Suppressor macrophage (primary cell): Measurements from ENCODE around the gene CDKL2.

Source experiments
- DNase-seq, 4 experiments: peaks; one replicate each; pipeline ENCODE4 v3.0.0-alpha.2; 2020 to 2022

CDKL2 gene

DNA sequence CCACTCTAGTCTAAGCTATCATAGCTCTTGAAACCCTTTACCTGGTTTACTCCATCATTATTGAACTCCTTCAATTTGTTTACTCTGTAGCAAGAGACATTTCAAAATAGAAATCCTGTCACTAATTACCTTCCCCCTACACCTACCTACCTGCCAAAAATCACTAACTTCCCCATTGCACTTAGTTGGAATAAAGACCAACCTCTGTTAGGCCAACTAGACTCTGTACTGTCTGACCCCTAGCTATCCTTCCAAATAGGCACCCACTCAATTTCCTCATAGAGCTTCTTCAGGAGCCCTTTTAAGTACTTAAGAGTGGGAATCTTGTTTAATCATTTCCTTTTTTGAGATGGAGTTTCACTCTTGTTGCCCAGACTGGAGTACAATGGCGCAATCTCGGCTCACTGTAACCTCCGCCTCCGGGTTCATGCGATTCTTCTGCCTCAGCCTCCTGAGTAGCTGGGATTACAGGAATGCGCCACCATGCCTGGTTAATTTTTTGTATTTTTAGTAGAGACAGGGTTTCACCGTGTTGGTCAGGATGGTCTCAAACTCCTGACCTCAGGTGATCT is 8.9 kb upstream of the CDKL2 start:
- peak; percentile 52 to 78 (median 76) for DNase-seq

DNA sequence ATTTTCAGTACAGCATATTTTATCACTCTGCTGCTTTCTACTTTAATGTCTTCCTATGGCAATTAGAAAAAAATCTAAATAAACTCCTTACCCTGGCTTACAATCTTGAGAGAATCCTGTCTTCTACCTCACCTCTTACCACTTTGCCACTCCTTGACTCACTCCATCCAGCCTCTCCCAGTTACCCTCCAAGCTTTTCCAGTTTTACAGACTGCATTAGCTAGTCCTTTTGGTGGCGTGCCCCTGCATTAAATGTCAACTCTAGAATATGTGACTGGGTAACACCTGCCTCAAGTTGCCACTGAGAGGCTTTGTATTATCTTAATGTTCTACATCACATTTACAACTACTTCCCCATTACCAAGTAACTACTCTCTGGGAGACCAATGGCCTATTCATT is 7.5 kb upstream of the CDKL2 start:
- DNase-seq: no peak

DNA sequence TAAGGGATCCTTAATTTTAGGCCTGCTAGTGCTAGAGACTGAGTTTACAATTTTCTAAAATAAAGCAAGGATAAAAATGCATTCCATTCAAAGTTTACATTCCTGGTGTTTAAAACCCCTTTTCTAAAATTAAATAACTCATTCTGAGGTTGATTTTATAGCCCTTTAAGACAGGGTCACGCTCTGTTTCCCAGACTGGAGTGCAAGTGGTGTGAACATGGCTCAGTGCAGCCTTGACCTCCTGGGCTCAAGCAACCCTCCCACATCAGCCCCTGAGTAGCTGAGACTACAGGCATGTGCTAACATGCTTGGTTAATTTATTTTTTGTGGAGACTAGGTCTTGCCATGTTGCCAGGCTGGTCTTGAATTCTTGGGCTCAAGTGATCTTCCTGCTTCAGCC is 6.8 kb upstream of the CDKL2 start:
- DNase-seq: no peak

DNA sequence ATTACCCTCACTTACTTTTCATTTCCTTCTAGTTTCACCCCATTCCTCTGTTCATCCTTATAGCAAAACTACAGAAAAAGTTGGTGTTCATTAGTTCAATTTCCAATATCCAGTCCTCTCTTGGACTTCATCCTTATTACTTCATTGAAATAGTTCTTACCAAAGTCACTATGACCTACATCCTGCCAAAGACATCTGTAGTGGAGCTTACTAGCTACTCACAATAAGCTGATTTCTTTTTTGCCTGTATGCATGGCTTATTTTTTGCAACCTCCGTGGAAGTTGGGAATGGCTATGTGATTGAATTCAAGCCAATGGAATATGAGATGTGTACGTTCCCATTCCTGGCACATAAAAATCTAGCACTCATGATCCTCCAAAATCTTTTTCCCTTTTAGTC is 4.6 kb upstream of the CDKL2 start:
- DNase-seq: no peak

DNA sequence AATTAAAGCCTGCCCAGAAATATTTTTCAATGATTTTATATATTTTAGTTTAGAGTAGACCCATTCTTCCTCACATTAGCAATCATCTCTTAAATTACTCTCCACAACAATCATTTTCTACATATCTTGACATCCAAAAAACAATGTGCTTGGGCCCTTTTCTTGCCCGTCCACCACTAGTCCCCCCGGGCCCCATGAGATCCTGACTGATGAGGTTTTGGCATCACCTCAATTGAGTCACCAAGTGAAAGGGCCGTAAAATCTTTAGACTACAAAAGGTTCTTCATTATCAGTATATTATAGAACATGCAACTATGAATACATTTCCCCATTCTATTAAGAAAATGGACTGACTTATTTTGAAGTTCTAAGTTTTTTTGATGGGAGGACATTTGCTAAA is 4.0 kb upstream of the CDKL2 start:
- DNase-seq: no peak

DNA sequence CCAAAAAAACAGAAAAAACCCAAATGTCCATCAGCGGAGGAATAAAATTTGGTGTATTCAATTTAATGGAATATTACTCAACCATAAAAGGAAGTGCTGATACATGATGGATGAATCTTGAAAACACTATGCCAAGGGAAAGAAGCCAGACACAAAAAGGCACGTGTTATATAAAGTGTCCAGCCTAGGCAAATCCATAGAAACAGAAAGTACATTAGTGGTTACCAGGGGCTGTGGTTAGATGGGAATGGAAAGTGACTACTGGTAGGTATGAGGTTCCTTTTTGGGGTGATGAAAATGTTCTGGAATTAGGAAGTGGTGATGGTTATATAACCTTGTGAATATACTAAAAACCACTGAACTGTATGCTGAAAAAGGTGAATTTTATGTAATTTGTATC is 3.5 kb upstream of the CDKL2 start:
- peak in 3 of 4 experiments; percentile 4 to 39 (median 21) for DNase-seq

DNA sequence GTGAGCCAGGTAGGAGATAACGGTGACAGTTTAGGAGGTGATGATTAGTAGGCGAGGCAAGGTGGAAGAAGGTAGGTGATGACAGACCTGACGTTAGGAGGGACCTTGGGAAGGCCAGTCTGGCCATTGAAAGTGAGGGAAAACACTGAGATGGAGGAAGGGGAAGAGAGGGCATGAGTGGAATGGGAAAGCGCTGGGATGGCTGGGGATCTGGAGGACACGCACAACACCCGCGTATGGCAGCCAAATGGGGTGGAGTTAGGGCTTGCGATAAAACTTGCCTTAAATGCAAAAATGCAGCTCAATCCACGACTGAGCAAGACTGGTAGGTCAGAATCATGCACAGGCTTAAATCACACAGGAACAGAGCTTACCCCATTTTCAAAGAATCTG is 605 bp upstream of the CDKL2 start:
- no peak for DNase-seq

DNA sequence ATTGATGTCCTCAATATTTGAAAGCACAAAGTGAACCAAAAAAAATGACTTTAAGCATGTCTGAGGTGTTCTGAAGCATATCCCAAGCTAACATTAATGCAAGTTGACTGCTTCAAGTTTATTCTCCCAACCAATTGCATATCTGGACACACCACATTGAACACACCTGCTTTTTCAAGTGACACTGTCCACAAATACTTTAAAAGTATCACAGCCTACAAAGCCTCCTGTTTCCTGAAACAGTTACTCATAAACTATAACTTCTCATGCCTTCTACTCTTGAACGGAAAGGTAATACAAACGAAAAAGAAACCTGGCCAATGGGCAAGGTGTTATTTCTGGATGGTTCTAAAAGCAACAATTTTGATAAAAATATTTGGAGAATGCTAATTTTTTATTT is 1.1 kb downstream of the CDKL2 start:
- no peak for DNase-seq

DNA sequence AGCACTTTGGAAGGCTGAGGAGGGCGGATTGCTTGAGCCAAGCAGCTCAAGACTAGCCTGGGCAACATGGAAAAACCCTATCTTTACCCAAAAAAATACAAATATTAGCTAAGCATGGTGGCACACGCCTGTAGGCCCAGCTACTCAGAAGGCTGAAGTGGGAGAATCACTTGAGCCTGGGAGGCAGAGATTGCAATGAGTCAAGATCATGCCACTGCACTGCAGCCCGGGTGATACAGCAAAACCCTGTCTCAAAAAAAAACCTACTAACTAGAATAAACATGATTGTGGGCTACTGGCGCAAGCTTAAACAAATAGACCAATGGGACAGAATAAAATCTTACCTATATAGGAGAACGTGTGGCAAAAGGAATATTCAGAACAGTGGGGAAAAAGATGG is 7.3 kb downstream of the CDKL2 start:
- DNase-seq: peak; percentile 19 to 54 (median 42)

DNA sequence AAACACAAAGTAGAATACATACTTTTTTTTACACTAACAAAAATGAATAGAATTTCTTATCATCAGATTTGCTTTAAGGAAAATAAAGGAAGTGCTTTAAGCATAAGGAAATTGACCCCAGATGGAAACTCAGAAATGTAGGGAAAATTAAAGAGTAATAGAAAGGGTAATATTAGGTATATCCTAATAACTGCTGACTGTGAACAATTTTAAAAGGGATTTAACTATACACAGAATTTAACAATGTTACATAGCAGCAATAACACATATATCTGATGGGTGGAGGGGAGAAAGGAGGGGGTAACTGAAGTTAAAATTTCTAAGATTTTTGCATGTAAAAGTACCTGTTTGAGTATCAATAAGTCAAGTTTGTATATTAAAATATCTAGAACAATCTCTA is 8.6 kb downstream of the CDKL2 start:
- no peak for DNase-seq

DNA sequence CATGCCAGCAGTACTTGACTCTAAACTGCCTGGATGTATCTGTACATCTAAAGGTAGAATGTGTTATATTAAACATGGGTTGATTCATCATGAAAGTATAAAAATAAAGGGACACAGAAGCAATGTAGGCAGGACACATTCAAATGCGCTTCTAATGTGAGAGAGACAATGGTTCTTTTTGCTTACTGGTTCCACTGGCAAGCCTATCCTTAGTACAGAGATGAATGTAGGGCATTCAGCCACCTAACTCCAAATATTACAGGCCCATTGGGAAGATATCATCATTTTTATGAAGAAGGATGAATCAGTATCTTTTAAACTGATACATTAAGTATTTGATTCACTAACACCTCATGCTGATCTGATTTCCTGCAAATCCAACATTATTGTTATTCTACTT is 18.0 kb downstream of the CDKL2 start:
- no peak for DNase-seq

DNA sequence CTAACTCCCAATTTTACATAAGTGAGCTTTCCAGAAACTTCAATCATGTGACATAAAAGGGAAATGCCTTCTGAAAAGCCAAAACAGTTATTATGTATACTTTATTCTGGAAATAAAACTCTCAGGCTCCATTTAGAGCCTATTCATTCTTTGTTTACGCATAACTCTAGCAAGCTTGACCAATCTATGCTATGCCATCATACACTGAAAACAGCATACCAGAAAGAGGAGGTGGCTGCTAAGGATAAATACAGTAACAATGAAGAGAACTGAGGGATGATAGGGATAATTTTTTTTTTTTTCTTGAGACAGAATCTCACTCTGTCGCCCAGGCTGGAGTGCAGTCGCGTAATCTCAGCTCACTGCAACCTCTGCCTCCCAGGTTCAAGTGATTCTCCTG is 24.4 kb downstream of the CDKL2 start:
- DNase-seq: no peak

DNA sequence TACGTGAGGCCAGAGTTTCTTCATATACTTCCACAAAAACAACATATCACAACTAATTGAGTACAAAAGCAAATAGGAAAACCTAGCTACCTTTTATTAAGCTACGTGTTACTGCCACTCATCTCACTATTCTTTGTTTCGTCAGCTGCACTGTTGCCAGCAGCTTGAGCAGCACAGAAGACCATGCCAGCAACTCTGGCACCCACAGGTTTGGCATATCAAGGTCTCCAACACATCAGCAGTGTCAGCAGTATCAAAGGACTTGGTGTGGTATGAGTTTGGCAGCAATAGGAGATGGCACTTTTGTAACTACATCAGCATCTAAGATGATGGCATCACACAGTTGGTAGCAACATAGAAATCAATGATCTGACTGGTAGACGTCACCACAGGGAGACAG is 30.7 kb downstream of the CDKL2 start:
- DNase-seq: no peak

DNA sequence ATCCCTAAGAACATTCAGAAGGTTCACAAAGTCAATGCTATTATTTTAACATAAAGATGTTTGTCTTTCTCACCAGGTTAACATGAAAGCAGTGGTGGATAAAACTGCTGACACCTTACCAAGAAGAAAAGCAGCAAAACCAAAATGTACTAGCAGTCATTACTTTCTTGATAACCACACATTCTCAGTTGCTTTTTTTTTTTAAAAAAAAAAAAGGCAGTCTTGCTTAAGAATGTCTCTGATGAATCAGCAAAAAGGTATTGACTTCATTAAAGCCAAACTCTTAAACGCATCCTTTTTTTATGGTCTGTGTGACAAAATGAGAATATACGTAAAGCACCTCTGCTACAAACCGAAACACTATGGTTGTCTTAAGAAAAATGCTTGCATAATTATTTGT is 31.9 kb downstream of the CDKL2 start:
- DNase-seq: peak in 2 of 4 experiments; percentile 34 to 39

DNA sequence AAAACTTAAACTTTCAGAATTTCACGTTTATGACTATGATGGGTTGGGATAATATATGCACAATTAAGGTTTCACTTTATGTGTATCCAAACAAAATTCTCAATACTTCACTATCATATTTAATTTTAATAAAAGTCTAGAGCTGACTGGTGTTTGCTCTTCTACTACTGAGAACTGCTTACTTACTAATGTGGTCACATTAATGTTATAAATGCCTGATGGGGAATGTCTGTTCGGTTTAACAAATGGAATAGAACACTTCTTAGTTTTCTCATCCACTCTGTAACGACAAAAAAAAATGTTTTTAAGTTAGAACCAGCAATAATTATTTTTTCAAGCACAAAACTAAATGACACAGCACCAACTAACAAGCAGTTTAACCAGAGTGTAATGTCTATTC is 34.3 kb downstream of the CDKL2 start:
- no peak for DNase-seq

DNA sequence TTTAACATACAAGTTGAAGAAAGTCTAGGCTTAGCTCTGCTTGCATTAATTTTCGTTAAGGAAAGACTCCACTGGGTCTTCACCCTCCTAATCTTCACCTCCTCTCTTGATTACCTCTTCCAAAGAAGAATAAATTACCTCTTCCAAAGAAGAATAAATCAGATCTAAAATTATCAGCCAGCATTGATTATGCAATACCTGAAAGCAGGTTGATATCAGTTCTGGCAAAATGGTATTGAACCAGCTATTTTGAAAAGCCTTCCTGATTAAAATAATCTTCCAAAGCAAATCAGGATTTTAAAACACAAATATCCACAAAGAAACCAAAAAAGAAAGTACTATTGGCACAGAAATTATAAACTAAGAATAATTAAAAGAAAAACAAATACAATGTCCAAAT is 36.9 kb downstream of the CDKL2 start:
- no peak for DNase-seq

DNA sequence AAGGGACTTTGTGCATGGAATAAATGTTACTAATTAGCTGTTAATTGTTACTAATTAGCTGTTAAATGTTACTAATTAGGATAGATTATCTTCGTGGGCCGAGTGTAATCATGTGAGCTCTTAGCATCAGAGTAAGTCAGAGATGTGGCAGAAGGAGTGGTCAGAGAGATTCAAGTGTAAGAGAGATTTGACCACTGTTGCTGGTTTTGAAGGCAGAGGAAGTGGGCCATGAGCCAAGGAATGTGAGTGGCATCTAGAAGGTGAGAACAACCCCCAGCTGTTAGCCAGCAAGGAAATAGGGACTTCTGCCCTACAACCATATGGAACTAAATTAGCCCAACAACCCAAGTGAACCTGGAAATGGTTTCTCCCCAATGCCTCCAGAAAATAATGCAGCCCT is 46.3 kb downstream of the CDKL2 start:
- DNase-seq: no peak

DNA sequence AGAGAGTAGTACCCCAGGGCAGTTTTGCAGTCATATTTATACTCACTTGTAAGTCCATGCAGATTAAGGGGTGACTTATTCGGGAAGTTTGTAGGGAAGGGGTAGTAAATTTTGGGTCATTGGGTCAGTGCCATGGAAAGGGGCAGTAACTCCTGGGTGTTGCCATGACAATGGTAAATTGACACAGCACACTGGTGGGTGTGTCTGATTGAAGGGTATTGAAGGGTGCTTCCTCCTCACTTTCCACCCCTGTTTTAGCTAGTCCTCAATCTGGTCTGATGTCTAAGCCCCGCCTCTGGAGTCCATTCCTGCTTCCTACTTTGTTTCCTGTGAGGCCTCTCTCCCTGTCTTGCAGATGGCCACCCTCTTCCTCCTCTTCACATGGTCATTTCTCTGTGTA is 62.6 kb downstream of the CDKL2 start:
- DNase-seq: no peak

DNA sequence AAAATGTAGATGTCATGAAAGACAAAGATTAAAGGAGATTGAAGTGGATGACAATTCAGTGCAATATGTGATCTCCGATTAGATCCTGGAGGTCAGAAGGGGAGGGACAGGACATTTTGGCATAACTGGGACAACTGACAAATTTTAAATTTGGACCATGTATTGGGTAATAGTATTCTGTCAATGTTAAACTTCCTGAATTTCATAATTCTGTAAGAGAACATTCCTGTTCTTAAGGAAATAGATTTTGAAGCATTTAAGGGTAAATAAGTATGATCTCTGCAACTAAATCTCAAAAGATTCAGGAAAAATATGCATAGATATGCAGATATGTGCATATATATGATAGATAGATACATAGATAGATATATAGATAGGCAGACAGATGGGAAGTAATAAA is 63.4 kb downstream of the CDKL2 start:
- peak in 2 of 4 experiments; percentile 14 to 40 for DNase-seq

DNA sequence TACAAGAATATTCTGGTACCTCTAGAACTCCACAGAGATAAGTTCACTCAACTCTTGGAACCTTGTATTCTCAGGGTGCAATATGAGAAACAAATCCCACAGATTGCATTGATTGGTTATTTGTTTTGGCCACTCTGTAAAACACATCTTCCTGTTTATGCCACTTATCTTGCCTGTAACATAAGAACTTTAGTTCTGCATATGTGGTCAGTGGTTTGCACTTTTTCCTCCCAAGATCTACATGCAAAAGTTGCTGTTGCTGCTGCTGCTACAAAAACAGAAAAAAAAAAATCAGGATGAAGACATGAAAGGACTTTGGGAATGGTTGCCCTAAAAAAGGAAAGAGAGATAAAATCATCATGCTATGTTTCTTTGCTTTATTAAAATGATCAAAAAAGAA is 64.8 kb downstream of the CDKL2 start:
- DNase-seq: peak in 3 of 4 experiments; percentile 16 to 42 (median 17)

DNA sequence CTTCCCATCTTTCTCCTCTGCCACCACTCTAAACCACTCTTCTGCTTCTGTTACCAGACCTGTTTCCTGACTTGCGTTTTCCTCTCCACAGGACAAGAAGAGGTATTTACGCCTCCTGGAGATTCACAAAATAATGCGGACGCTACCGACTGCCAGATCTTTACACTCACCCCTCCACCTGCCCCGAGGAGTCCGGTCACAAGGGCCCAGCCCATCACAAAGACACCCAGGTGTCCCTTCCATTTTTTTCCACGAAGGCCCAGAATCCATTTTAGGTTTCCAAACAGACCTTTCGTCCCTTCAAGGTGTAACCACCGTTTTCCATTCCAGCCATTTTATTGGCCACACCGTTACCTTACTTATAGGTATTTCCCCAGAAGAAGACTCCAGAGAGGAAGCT is 66.3 kb downstream of the CDKL2 start:
- no peak for DNase-seq

DNA sequence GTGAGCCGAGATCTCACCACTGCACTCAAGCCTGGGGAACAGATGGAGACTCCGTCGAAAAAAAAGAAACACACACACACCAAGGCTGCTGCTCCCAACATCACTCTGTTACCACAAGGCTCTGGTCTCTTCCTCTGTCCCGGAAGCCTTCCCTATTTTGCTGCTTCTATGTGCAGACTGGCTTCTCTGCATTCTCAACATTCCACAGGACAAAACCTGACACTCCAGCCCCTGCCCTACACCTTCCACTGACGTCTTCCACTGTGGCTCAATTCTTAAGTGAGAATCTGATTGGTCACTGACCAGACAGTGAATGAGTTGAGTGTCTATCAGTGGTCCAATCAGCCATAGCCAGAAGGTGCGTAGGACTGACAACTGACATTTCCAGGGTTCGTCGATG is 68.5 kb downstream of the CDKL2 start:
- no peak for DNase-seq

DNA sequence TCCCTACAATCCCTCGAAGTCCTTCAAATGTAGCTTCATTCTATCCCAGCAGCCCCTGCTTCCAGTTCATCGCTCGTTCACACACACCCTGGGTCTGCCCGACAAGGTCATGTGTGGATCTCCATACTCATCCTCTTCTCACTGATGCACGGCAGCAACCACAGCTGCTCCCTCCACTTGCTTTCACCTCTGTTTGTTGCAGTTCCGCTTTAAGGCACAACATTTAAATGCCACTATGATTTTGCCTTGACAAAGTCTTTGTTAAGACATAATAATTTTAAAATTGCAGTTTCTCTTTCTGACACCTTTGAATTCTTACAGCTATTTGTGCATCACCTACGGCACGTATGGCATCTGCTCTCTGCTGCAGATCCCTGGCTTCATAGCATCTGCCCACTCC is 72.6 kb downstream of the CDKL2 start:
- DNase-seq: no peak

DNA sequence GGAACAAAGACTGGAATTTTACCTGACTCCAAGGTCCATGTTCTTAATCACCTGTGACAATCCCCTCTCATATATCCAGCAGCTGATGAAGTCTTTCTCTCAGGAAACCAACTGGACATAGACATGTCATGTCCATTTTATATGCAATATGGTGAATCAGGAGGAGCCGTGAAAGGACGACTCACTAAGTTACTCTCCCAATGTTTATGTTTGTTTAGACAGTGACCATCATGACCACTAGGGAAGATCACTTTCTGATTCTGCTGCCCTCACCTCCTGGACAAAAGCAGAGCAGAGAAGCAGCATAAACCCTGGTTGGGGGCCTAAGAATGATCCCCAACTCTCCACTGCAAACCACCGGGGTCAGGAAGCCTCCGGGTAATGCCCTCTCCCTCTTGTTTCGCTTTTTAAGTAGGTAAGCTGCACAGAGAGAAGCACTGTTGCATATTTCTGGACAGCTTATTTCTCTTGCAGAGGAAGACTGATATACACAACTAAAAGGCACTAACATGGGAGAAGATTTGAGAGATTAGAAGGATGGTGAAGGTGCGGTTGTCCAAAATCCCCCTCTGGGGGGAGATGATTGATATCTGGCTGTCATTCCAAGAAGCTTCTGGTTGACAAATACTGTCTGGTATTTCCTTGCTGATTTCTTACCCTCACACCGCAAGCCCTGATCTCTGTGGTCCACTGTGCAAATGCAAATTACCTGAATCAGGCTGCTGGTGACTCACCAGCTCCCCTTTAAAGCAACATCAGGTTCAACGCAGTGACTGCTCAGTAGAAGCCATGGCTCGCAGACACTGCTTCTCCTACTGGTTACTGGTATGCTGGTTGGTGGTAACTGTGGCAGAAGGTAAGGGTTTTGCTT is 74.8 kb downstream of the CDKL2 start, which contains the start of gene ODAPH:
Gene ODAPH (plus strand): TSS at position 773 of the 871 bp plus-strand sequence. CDS start 17 bp downstream, at position 790.
- no peak for DNase-seq
